Spleen (tissue), 7 donors: ENCODE data around the gene MYL4.

Source experiments
- POLR2A ChIP-seq, 3 donors: fragments of 450-650 bp; IDR thresholded peaks; one replicate each; pipeline ENCODE4 v1.5.1; 2017; ENCODE audit warnings: antibody characterized with exemption in 3 of 3, mild to moderate bottlenecking in 1 of 3
- POLR2AphosphoS5 ChIP-seq, 3 donors: sonication (generic); formaldehyde crosslinking; IDR thresholded peaks; one replicate each; pipeline ENCODE4 v1.5.1; 2017; ENCODE audit warnings: antibody characterized with exemption in 3 of 3
- TF ChIP-seq, protein P1 (sequence below), 11 experiments: fragments of 200-600 bp in 7 of 11; fragments of 450-650 bp in 4 of 11; sonication (generic) in 4 of 11; IDR thresholded peaks in 8 of 11; conservative IDR thresholded peaks in 3 of 11; 1 replicate in 7 of 11; 2 replicates in 4 of 11; pipeline versions ENCODE4 v1.4.0 to v1.8.0; 2016 to 2021; ENCODE audit warnings: antibody characterized with exemption in 11 of 11, inconsistent platforms in 4 of 11, mild to moderate bottlenecking in 1 of 11
- donor health status: DM: no; HTN: no; CAD: no; lungs with moderate emphysema.
- donor health status: DM: no; HTN: no; CAD: no.
- donor health status: DM: no; HTN: no; CAD: no.

DNA sequence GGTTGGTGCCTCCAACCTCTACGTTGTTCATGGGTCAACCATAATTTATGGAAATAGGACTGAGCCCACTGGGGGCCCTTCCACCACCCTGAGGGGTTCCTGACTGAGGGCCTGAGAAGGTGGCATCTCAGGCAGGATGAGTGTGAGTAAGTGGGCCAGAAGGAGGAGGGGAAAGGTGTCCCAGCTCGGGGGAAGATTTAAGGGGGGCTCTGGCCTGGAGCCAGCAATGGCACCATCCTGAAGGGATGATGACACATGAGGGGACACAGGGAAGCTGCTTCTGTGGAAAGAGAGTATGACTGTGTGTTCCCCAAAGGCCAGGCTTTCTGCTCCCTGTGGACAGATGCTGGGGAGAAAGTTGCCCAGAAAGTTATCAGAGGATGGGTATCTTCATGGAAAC, 18.7 kb downstream of the MYL4 start:
- TF ChIP-seq, protein P1, sequence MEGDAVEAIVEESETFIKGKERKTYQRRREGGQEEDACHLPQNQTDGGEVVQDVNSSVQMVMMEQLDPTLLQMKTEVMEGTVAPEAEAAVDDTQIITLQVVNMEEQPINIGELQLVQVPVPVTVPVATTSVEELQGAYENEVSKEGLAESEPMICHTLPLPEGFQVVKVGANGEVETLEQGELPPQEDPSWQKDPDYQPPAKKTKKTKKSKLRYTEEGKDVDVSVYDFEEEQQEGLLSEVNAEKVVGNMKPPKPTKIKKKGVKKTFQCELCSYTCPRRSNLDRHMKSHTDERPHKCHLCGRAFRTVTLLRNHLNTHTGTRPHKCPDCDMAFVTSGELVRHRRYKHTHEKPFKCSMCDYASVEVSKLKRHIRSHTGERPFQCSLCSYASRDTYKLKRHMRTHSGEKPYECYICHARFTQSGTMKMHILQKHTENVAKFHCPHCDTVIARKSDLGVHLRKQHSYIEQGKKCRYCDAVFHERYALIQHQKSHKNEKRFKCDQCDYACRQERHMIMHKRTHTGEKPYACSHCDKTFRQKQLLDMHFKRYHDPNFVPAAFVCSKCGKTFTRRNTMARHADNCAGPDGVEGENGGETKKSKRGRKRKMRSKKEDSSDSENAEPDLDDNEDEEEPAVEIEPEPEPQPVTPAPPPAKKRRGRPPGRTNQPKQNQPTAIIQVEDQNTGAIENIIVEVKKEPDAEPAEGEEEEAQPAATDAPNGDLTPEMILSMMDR (IDR thresholded peaks at IDR 0.05 in 8 of 11, conservative IDR thresholded peaks at IDR 0.05 in 3 of 11): no peak
- no peak for TF ChIP-seq POLR2AphosphoS5 (IDR thresholded peaks at IDR 0.05)
- TF ChIP-seq POLR2A (IDR thresholded peaks at IDR 0.05): no peak
